NCI-H187 (cell line): Measurements from ENCODE around the gene SNRPA.
"Not testable (repeated sequence)": the region's sequence is repeated elsewhere in the genome, so short reads cannot be mapped to it uniquely, and the experiment has no call there.

Experiments used
- DNase-seq, 2 experiments: peaks; one replicate each; lab custom pipeline; 2025; lab: John Stamatoyannopoulos, UW

SNRPA gene

GRCh38 chr19:40721936-40722661 lies 28.9 kb upstream of the SNRPA start:
- DNase-seq, result no peak

- DNase-seq, result no peak
These were observed 27.2 kb upstream of the SNRPA start for GRCh38 chr19:40723661-40724254.

GRCh38 chr19:40724315-40724714 lies 26.7 kb upstream of the SNRPA start:
- DNase-seq, result no peak

GRCh38 chr19:40724855-40725254 lies 26.1 kb upstream of the SNRPA start:
- no peak for DNase-seq

- DNase-seq, result no peak
These were observed 24.7 kb upstream of the SNRPA start for GRCh38 chr19:40726279-40726678.

- DNase-seq, result not testable (repeated sequence)
These were observed 20.9 kb upstream of the SNRPA start for GRCh38 chr19:40730065-40730464.

- not testable (repeated sequence) for DNase-seq
These were observed 18.7 kb upstream of the SNRPA start for GRCh38 chr19:40732304-40732703.

GRCh38 chr19:40733149-40733548 lies 17.9 kb upstream of the SNRPA start:
- DNase-seq, result no peak

GRCh38 chr19:40735013-40735771 lies 15.8 kb upstream of the SNRPA start:
- DNase-seq, result no peak

GRCh38 chr19:40736661-40737060 lies 14.3 kb upstream of the SNRPA start:
- no peak for DNase-seq

GRCh38 chr19:40737102-40737644 lies 13.8 kb upstream of the SNRPA start:
- DNase-seq, result no peak

- DNase-seq, result no peak
These were observed 11.8 kb upstream of the SNRPA start for GRCh38 chr19:40739030-40739839.

GRCh38 chr19:40739871-40740703 lies 10.9 kb upstream of the SNRPA start:
- no peak for DNase-seq

- no peak for DNase-seq
These were observed 10.3 kb upstream of the SNRPA start for GRCh38 chr19:40740747-40741146.

GRCh38 chr19:40741527-40742390 lies 9.2 kb upstream of the SNRPA start:
- DNase-seq, result no peak

- DNase-seq, result no peak
These were observed 8.5 kb upstream of the SNRPA start for GRCh38 chr19:40742477-40742876.

GRCh38 chr19:40742886-40743285 lies 8.1 kb upstream of the SNRPA start:
- no peak for DNase-seq

GRCh38 chr19:40743926-40744325 lies 7.1 kb upstream of the SNRPA start:
- no peak for DNase-seq

GRCh38 chr19:40744554-40745401 lies 6.2 kb upstream of the SNRPA start:
- DNase-seq, result no peak
